Fibroblast of the aortic adventitia (primary cell): ENCODE measurements around the gene CSAD. TPM values are rescaled to one million over a fixed set of nuclear protein-coding genes. Genes with fewer than 3 reads are reported as not detected.
"Not testable (repeated sequence)": the region's sequence is repeated elsewhere in the genome, so short reads cannot be mapped to it uniquely, and the experiment has no call there.

Source experiments
- DNase-seq: peaks from one replicate; pipeline ENCODE4 v3.0.0-alpha.2; 2010; ENCODE audit warnings: low read depth
- H3K4me3 ChIP-seq: 2 replicates; pipeline ENCODE4 v1.5.1; 2011; ENCODE audit warnings: low read depth, mild to moderate bottlenecking, control low read depth, low read length, moderate library complexity
- CTCF ChIP-seq: IDR thresholded peaks from 2 replicates; pipeline ENCODE4 v1.5.1; 2011; ENCODE audit warnings: mild to moderate bottlenecking, low read length, control low read depth, inconsistent platforms; ENCODE audit not compliant: insufficient read depth
- total RNA-seq: library from RNA; depleted of rRNA; stranded (reverse); fragments of >200 nt; gene quantifications from 2 replicates; pipeline ENCODE4 v1.2.3, GENCODE V29; 2012; ENCODE audit warnings: low replicate concordance

Gene CSAD
- total RNA-seq, 1 donor, result 8.7 TPM

DNA sequence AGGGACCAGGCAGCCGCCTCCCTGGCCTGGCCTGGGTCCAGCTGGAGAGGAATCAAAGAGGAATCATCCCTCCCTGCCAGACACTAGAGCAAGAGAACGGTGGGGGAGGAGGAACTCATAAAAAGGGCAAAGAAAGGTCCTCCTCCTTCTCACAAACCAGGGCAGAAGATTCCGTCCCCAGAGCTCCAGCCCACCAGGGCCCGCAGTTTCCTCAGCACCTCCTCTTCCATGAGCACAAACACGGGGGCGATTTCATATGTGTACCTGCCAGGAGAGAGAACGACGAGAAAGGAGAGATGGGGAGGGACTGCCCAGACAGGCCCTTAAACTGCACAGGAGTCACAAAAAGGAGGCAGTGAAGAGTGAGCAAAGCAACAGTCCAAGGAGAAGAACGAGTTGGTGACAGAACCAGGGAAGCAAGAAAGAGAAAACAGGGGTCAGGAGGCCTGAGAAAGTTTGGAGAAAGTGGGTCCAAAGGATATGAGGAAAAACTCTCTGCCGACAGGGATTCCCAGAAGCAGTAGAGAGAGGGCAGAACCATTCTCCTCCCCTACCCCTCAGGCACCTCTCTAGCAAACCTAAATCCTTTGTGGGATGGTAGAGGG lies 8.9 kb downstream of the CSAD start:
- H3K4me3 ChIP-seq, result no peak overlapping the region
- DNase-seq, result no peak
- no peak for TF ChIP-seq CTCF

DNA sequence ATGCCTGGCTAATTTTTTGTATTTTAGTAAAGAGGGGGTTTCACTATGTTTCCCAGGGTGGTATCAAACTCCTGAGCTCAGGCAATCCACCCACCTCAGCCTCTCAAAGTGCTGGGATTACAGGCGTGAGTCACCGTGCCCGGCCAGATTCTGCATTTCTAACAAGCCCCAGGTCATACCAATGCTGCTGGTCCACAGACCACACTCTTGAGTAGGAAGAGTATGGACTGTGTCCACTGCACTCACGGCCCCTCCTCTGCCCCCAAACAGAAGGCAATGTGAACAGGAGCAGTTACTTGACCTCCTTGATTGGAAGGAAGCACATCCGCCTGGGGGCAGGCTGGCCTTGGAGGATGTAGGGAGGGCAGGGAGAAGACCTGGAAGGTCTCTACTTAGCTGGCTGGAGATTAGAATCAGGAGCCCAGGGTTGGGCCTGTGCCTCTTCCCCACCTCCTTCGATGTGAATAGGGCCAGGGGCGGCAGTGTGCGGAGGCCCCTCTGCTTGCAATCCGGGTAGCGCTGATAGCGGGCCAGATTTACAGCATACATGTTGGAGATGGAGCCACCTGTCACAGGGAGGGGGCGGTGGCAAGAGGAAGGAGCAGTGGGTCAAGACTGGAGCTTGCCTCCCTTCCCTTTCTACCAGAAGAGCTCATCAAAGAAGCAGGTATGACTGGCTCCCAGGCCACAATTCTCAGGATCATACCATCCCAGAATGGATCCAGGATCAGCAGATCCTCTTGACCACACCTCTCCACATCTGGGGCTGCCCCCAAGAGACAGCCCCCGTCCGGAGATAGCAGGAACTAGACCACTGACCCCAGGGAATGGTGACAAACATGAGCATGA lies 9.6 kb downstream of the CSAD start:
- no peak for TF ChIP-seq CTCF
- DNase-seq, result no peak
- H3K4me3 ChIP-seq, result no peak overlapping the region

DNA sequence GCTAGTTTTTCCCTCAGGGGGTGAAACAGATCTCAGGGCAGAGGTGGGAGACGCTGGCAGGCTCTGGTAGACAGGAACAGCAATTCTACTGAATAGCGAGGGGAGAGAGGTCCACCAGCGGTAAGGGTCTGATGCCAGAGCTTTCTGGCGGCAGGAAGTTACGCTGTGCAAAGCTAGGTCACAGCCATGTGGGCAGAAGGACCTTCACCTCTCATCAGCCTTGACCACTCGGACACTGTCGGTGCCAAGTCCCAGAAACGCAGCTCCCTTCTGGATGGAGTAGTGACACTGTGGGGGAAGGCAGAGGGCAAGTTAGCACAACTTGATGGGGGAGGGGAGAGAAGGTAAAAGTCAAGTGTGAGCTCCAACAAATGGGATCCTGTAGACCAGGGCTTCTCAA lies 10.5 kb downstream of the CSAD start:
- no peak for TF ChIP-seq CTCF
- H3K4me3 ChIP-seq, result no peak overlapping the region
- no peak for DNase-seq

- no peak overlapping the region for H3K4me3 ChIP-seq
- TF ChIP-seq CTCF, result no peak
- no peak for DNase-seq
These were observed 11.1 kb downstream of the CSAD start for GRCh38 chr12:53169644-53170043.

DNA sequence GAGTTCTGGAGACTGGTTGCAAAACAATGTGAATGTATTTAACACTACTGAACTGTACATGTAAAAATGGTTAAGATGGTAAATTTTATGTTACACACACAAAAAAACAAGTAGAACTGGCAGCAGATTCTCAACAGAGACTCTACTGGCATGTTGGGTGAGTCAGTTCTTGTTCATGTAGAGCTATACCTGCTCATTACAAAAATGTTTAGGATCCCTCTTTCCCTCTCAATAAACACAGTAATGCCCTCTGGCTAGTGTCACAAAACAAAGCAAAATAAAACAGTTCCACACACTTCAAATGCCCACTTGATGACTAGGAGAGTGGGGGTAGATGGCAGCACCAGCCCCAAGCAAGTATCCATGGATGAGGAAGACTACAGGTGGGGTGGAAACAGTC lies 13.9 kb downstream of the CSAD start:
- no peak for TF ChIP-seq CTCF
- no peak for DNase-seq
- no peak overlapping the region for H3K4me3 ChIP-seq

- not testable (repeated sequence) for DNase-seq, H3K4me3 ChIP-seq
These were observed 17.7 kb downstream of the CSAD start for GRCh38 chr12:53163008-53163407.

GRCh38 chr12:53161119-53161911 lies 19.4 kb downstream of the CSAD start:
- DNase-seq, result no peak
- no peak overlapping the region for H3K4me3 ChIP-seq
- TF ChIP-seq CTCF, result no peak
